HG02870 (cell line): ENCODE results near the gene GEMIN8.

Experiments
- ATAC-seq: cut with Tn5 transposase; IDR thresholded peaks from one replicate; pipeline ENCODE4 v1.9.1; 2021; ENCODE audit warnings: mild to moderate bottlenecking, moderate library complexity; ENCODE audit not compliant: unreplicated experiment

The GEMIN8 gene

GRCh38 chrX:14017399-14017798 lies 12.3 kb downstream of the GEMIN8 start:
- ATAC-seq = no peak

- no peak for ATAC-seq
These were observed 13.8 kb downstream of the GEMIN8 start for GRCh38 chrX:14015941-14016340.

- ATAC-seq = no peak
These were observed 14.4 kb downstream of the GEMIN8 start for GRCh38 chrX:14015294-14015693.

GRCh38 chrX:14014526-14014925 lies 15.2 kb downstream of the GEMIN8 start:
- no peak for ATAC-seq

- no peak for ATAC-seq
These were observed 16.6 kb downstream of the GEMIN8 start for GRCh38 chrX:14013054-14013453.

GRCh38 chrX:14010566-14010965 lies 19.1 kb downstream of the GEMIN8 start:
- ATAC-seq = no peak

GRCh38 chrX:14006540-14006939 lies 23.2 kb downstream of the GEMIN8 start:
- no peak for ATAC-seq

- no peak for ATAC-seq
These were observed 25.7 kb downstream of the GEMIN8 start for GRCh38 chrX:14003876-14004425.

- ATAC-seq = no peak
These were observed 26.7 kb downstream of the GEMIN8 start for GRCh38 chrX:14003028-14003427.

GRCh38 chrX:13996650-13997049 lies 33.0 kb downstream of the GEMIN8 start:
- no peak for ATAC-seq

- no peak for ATAC-seq
These were observed 35.1 kb downstream of the GEMIN8 start for GRCh38 chrX:13994536-13995080.

- no peak for ATAC-seq
These were observed 35.6 kb downstream of the GEMIN8 start for GRCh38 chrX:13994104-13994503.

GRCh38 chrX:13990126-13990800 lies 39.4 kb downstream of the GEMIN8 start:
- no peak for ATAC-seq

GRCh38 chrX:13985697-13986435 lies 43.8 kb downstream of the GEMIN8 start:
- ATAC-seq = peak; percentile 84

GRCh38 chrX:13983734-13984133 lies 46.0 kb downstream of the GEMIN8 start:
- ATAC-seq = no peak

- ATAC-seq = no peak
These were observed 61.5 kb downstream of the GEMIN8 start for GRCh38 chrX:13968198-13968597.

- no peak for ATAC-seq
These were observed 62.1 kb downstream of the GEMIN8 start for GRCh38 chrX:13967636-13968035.

- ATAC-seq = no peak
These were observed 62.9 kb downstream of the GEMIN8 start for GRCh38 chrX:13966793-13967125.

- ATAC-seq = no peak
These were observed 63.5 kb downstream of the GEMIN8 start for GRCh38 chrX:13966071-13966792.

- no peak for ATAC-seq
These were observed 64.2 kb downstream of the GEMIN8 start for GRCh38 chrX:13965531-13965930.

GRCh38 chrX:13956998-13957397 lies 72.7 kb downstream of the GEMIN8 start:
- ATAC-seq = no peak
